Endothelial cell (in vitro differentiated cells): ENCODE data around the gene CACTIN. TPM values are rescaled to one million over a fixed set of nuclear protein-coding genes. Genes with fewer than 3 reads are reported as not detected.
A peak's percentile ranks its signal among the peaks of the same experiment; 100 is the strongest.

ENCODE experiments used
- DNase-seq: peaks from one replicate; pipeline ENCODE4 v3.0.0; 2021; ENCODE audit warnings: low spot score
- H3K27ac Mint-ChIP-seq: one replicate; pipeline ENCODE4 v1.8.0; 2021; ENCODE audit warnings: mixed read lengths, inconsistent platforms; ENCODE audit not compliant: unreplicated experiment
- H3K27me3 Mint-ChIP-seq: one replicate; pipeline ENCODE4 v1.8.0; 2021; ENCODE audit warnings: mild to moderate bottlenecking, moderate library complexity, mixed read lengths, inconsistent platforms; ENCODE audit not compliant: unreplicated experiment
- H3K36me3 Mint-ChIP-seq: one replicate; pipeline ENCODE4 v1.8.0; 2021; ENCODE audit warnings: mild to moderate bottlenecking, low read depth, mixed read lengths, inconsistent platforms; ENCODE audit not compliant: unreplicated experiment
- H3K4me1 Mint-ChIP-seq: one replicate; pipeline ENCODE4 v1.8.0; 2021; ENCODE audit warnings: mild to moderate bottlenecking, mixed read lengths, inconsistent platforms; ENCODE audit not compliant: unreplicated experiment
- H3K4me3 Mint-ChIP-seq: one replicate; pipeline ENCODE4 v1.8.0; 2021; ENCODE audit warnings: mild to moderate bottlenecking, mixed read lengths, inconsistent platforms; ENCODE audit not compliant: unreplicated experiment
- H3K9me3 Mint-ChIP-seq: one replicate; pipeline ENCODE4 v1.8.0; 2021; ENCODE audit warnings: mixed read lengths, inconsistent platforms; ENCODE audit not compliant: unreplicated experiment
- CTCF ChIP-seq: fragments of 200-600 bp; sonication (generic); IDR thresholded peaks from one replicate; pipeline ENCODE4 v1.5.0; 2021; ENCODE audit warnings: antibody characterized with exemption; ENCODE audit not compliant: unreplicated experiment
- total RNA-seq: library from RNA; stranded (reverse); fragmentation: NEBNext Ultra II Directional; extraction: Animal tissue kit (Norgen Biotek cat#: 25700); gene quantifications from one replicate; pipeline ENCODE4 v1.2.1, GENCODE V29; 2021; ENCODE audit not compliant: unreplicated experiment

The CACTIN gene
- total RNA-seq, 1 donor from 2014 or later: 31.8 TPM

DNA sequence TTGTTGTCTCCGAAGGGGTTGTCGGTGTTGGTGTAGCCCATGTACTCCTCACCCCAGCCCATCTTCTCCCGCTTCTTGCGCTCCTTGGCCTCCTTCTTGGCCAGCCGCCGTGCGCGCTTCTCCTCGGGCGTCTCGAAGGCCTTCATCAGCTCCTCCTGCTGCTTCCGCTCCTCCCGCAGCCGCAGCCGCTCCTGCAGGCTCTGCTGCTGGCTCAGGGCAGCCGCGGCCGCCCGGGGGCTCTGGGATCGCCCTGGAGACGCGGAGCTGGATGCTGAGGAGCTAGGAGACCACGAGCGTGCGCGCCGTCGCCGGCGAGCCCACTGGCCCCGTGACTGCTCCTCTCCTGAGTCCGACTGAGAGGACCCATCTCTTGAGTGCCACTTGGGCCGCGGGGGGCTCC is 2.9 kb downstream of the CACTIN start:
- peaks cover 10% of the 10 kb centered on the region for H3K27me3 Mint-ChIP-seq
- H3K4me1 Mint-ChIP-seq: peaks cover 6% of the 10 kb centered on the region
- no peak for DNase-seq
- no peaks in the 10 kb centered on the region for H3K9me3 Mint-ChIP-seq
- no peak overlapping the region for H3K27ac Mint-ChIP-seq
- peaks cover 14% of the 10 kb centered on the region for H3K36me3 Mint-ChIP-seq
- H3K4me3 Mint-ChIP-seq: peak overlapping the region; percentile 49
- TF ChIP-seq CTCF: no peak

DNA sequence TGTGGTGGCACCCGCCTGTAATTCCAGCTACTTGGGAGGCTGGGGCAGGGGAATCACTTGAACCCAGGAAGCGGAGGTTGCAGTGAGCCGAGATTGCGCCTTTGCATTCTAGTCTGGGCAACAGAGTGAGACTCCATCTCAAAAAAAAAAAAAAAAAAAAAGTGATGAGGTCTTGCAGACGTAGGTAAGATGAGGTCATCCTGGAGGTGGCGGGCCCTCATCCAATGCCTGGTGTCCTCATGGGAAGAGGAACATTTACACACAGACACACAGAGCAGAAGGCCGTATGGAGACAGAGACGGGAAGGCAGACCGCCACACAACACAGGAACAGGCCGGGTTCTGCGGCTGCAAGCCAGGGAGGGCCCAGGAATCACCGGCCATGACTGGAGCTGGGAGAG is 4.4 kb downstream of the CACTIN start:
- Mint-ChIP-seq H3K4me3 (no peak overlapping the region), H3K4me1 (peaks cover 6% of the 10 kb centered on the region), H3K9me3 (no peaks in the 10 kb centered on the region), H3K36me3 (peaks cover 14% of the 10 kb centered on the region), H3K27ac (no peak overlapping the region), H3K27me3 (peaks cover 10% of the 10 kb centered on the region)
- TF ChIP-seq CTCF: no peak
- DNase-seq: no peak

- no peak for TF ChIP-seq CTCF
- no peak for DNase-seq
- H3K27me3 Mint-ChIP-seq: peaks cover 8% of the 10 kb centered on the region
- H3K36me3 Mint-ChIP-seq: peaks cover 11% of the 10 kb centered on the region
- H3K4me1 Mint-ChIP-seq: peaks cover 6% of the 10 kb centered on the region
- H3K4me3 Mint-ChIP-seq: no peak overlapping the region
- H3K27ac Mint-ChIP-seq: no peak overlapping the region
- no peaks in the 10 kb centered on the region for H3K9me3 Mint-ChIP-seq
Observed at GRCh38 chr19:3621689-3622088, 4.9 kb downstream of the CACTIN start.

GRCh38 chr19:3620817-3621547 is 5.6 kb downstream of the CACTIN start:
- Mint-ChIP-seq H3K4me3 (no peak overlapping the region), H3K36me3 (peaks cover 9% of the 10 kb centered on the region), H3K27me3 (peaks cover 6% of the 10 kb centered on the region), H3K9me3 (no peaks in the 10 kb centered on the region), H3K4me1 (peaks cover 4% of the 10 kb centered on the region), H3K27ac (no peak overlapping the region)
- TF ChIP-seq CTCF: no peak
- no peak for DNase-seq

- Mint-ChIP-seq H3K4me3 (no peak overlapping the region), H3K27me3 (peaks cover 4% of the 10 kb centered on the region), H3K9me3 (no peaks in the 10 kb centered on the region), H3K4me1 (peaks cover 2% of the 10 kb centered on the region), H3K27ac (no peak overlapping the region), H3K36me3 (peaks cover 8% of the 10 kb centered on the region)
- no peak for DNase-seq
- TF ChIP-seq CTCF: no peak
Observed at GRCh38 chr19:3620145-3620816, 6.3 kb downstream of the CACTIN start.
